ENCODE results near the gene RNF212. TPM values are rescaled to one million over a fixed set of nuclear protein-coding genes. Genes with fewer than 3 reads are reported as not detected.

The RNF212 gene
- total RNA-seq, 1 donor from 2014 or later = 9.1 TPM

GRCh38 chr4:1093391-1094335 lies 19.7 kb downstream of the RNF212 start:
- no peaks in the 10 kb centered on the region for H3K9me3 Mint-ChIP-seq (ENCODE audit: low read depth)

GRCh38 chr4:1092983-1093361 lies 20.4 kb downstream of the RNF212 start:
- H3K27me3 Mint-ChIP-seq (ENCODE audit: low read depth) = peaks cover 1% of the 10 kb centered on the region
- H3K4me1 Mint-ChIP-seq (ENCODE audit: low read depth) = no peaks in the 10 kb centered on the region
- H3K36me3 Mint-ChIP-seq (ENCODE audit: low read depth) = peaks cover 4% of the 10 kb centered on the region
- TF ChIP-seq CTCF (IDR thresholded peaks at IDR 0.05) = no peak
- DNase-seq (ENCODE audit: low spot score) = no peak
- no peak overlapping the region for H3K4me3 Mint-ChIP-seq (ENCODE audit: unreplicated experiment)
- no peaks in the 10 kb centered on the region for H3K9me3 Mint-ChIP-seq (ENCODE audit: low read depth)
- no peak overlapping the region for H3K27ac Mint-ChIP-seq (ENCODE audit: unreplicated experiment)

More at GRCh38 chr4:1093391-1094335, 19.7 kb downstream of the RNF212 start:
- Mint-ChIP-seq H3K4me1 (ENCODE audit: low read depth) (no peaks in the 10 kb centered on the region), H3K27ac (ENCODE audit: unreplicated experiment) (no peak overlapping the region), H3K27me3 (ENCODE audit: low read depth) (peaks cover 1% of the 10 kb centered on the region), H3K4me3 (ENCODE audit: unreplicated experiment) (no peak overlapping the region), H3K36me3 (ENCODE audit: low read depth) (peaks cover 4% of the 10 kb centered on the region)
- DNase-seq (ENCODE audit: low spot score) = no peak
- no peak for TF ChIP-seq CTCF (IDR thresholded peaks at IDR 0.05)

GRCh38 chr4:1092026-1092982 lies 21.1 kb downstream of the RNF212 start:
- H3K27me3 Mint-ChIP-seq (ENCODE audit: low read depth) = peaks cover 1% of the 10 kb centered on the region

GRCh38 chr4:1091561-1091995 lies 21.8 kb downstream of the RNF212 start:
- Mint-ChIP-seq H3K36me3 (ENCODE audit: low read depth) (peaks cover 4% of the 10 kb centered on the region), H3K9me3 (ENCODE audit: low read depth) (no peaks in the 10 kb centered on the region), H3K27me3 (ENCODE audit: low read depth) (peaks cover 1% of the 10 kb centered on the region), H3K4me3 (ENCODE audit: unreplicated experiment) (no peak overlapping the region), H3K4me1 (ENCODE audit: low read depth) (no peaks in the 10 kb centered on the region), H3K27ac (ENCODE audit: unreplicated experiment) (no peak overlapping the region)
- TF ChIP-seq CTCF (IDR thresholded peaks at IDR 0.05) = no peak
- no peak for DNase-seq (ENCODE audit: low spot score)

More at GRCh38 chr4:1092026-1092982, 21.1 kb downstream of the RNF212 start:
- H3K4me1 Mint-ChIP-seq (ENCODE audit: low read depth) = no peaks in the 10 kb centered on the region
- peaks cover 4% of the 10 kb centered on the region for H3K36me3 Mint-ChIP-seq (ENCODE audit: low read depth)
- no peak for DNase-seq (ENCODE audit: low spot score)
- peak; percentile 20 for TF ChIP-seq CTCF (IDR thresholded peaks at IDR 0.05)
- H3K4me3 Mint-ChIP-seq (ENCODE audit: unreplicated experiment) = no peak overlapping the region
- no peaks in the 10 kb centered on the region for H3K9me3 Mint-ChIP-seq (ENCODE audit: low read depth)
- H3K27ac Mint-ChIP-seq (ENCODE audit: unreplicated experiment) = no peak overlapping the region

All from chondrocyte (in vitro differentiated cells).